ENCODE measurements around the gene SLC25A30. TPM values are rescaled to one million over a fixed set of nuclear protein-coding genes. Genes with fewer than 3 reads are reported as not detected.

SLC25A30 gene
- total and polyA plus RNA-seq, 2 of the 13 experiments (the other 11 are each of a cell fraction or from before 2014, with no cell fraction given): 19.6 to 22.5 TPM

Other genes starting within 250 kb of the SLC25A30 start
- gene KCTD4, start 217.3 kb downstream of the SLC25A30 start, total RNA-seq (2016; rRNA removed; fragmentation: Illumina TruSeq; extraction: Trizol): not detected in 2 replicates
- not detected in 2 replicates for gene KCTD4, start 217.3 kb downstream of the SLC25A30 start, polyA plus RNA-seq (2011; rRNA removed)
- gene TPT1, start 77.2 kb downstream of the SLC25A30 start, total RNA-seq (2016; rRNA removed; fragmentation: Illumina TruSeq; extraction: Trizol): 2,953 and 3,643 TPM in 2 replicates
- 3,043 and 3,594 TPM in 2 replicates for gene TPT1, start 77.2 kb downstream of the SLC25A30 start, polyA plus RNA-seq (2011; rRNA removed)
- 47.5 and 47.8 TPM in 2 replicates for gene COG3, start 46.6 kb upstream of the SLC25A30 start, total RNA-seq (2016; rRNA removed; fragmentation: Illumina TruSeq; extraction: Trizol)
- gene COG3, start 46.6 kb upstream of the SLC25A30 start, polyA plus RNA-seq (2011; rRNA removed): 32.8 and 37.8 TPM in 2 replicates
- gene ERICH6B, start 197.4 kb upstream of the SLC25A30 start, total RNA-seq (2016; rRNA removed; fragmentation: Illumina TruSeq; extraction: Trizol): not detected in 2 replicates
- not detected in 2 replicates for gene ERICH6B, start 197.4 kb upstream of the SLC25A30 start, polyA plus RNA-seq (2011; rRNA removed)

All from HepG2 (cell line).